ENCODE data around the gene KCNMA1.

Gene KCNMA1

GRCh38 chr10:77603534-77603927 is 34.1 kb downstream of the KCNMA1 start:
- in situ Hi-C loops (cut with HindIII; ENCODE audit: low sequenced_read_pairs): no loop called here
- no peak overlapping the region for H3K4me3 ChIP-seq (ENCODE audit: low read depth, low read length)
- no peak for DNase-seq (ENCODE audit: low read depth, low spot score)
- TF ChIP-seq, protein P1, sequence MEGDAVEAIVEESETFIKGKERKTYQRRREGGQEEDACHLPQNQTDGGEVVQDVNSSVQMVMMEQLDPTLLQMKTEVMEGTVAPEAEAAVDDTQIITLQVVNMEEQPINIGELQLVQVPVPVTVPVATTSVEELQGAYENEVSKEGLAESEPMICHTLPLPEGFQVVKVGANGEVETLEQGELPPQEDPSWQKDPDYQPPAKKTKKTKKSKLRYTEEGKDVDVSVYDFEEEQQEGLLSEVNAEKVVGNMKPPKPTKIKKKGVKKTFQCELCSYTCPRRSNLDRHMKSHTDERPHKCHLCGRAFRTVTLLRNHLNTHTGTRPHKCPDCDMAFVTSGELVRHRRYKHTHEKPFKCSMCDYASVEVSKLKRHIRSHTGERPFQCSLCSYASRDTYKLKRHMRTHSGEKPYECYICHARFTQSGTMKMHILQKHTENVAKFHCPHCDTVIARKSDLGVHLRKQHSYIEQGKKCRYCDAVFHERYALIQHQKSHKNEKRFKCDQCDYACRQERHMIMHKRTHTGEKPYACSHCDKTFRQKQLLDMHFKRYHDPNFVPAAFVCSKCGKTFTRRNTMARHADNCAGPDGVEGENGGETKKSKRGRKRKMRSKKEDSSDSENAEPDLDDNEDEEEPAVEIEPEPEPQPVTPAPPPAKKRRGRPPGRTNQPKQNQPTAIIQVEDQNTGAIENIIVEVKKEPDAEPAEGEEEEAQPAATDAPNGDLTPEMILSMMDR (IDR thresholded peaks at IDR 0.05; ENCODE audit: low read depth, low read length): no peak

DNA sequence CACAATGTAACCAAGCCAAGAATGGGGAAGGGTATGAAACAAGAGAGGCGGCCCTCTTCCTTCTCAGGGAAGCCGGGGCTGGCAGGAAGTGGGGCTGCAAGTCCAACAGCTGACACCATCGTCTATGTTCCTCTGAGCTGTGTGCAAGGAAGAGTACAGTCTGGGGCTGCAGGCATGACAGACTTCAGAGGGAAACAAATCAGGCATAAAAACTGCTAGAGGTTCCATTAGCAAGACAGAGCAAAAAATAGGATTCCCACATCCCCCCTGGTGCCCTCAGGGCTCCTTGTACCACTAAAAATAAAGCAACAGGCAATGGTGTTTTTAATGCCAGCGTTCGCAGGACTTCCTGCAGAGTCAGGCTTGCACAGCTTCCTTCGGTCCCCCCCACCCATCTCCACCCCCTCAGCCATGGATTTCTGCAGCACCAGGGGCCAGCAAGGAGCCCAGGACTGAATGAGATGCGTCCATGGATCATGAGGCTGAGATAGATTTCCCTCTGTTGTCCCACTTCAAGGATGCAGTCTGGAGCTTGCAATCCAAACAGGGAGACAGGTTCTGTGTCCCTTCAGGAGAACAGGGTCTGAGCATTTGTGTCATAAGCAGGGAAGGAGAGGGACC is 34.6 kb downstream of the KCNMA1 start:
- no peak overlapping the region for H3K4me3 ChIP-seq (ENCODE audit: low read depth, low read length)
- peak; percentile 14 for DNase-seq (ENCODE audit: low read depth, low spot score)
- TF ChIP-seq, protein P1 (IDR thresholded peaks at IDR 0.05; ENCODE audit: low read depth, low read length): no peak
- in situ Hi-C loops (cut with HindIII; ENCODE audit: low sequenced_read_pairs): no loop called here

GRCh38 chr10:77602231-77602912 is 35.2 kb downstream of the KCNMA1 start:
- peak; percentile 18 for DNase-seq (ENCODE audit: low read depth, low spot score)
- H3K4me3 ChIP-seq (ENCODE audit: low read depth, low read length): no peak overlapping the region
- in situ Hi-C loops (cut with HindIII; ENCODE audit: low sequenced_read_pairs): no loop called here
- TF ChIP-seq, protein P1 (IDR thresholded peaks at IDR 0.05; ENCODE audit: low read depth, low read length): no peak

DNA sequence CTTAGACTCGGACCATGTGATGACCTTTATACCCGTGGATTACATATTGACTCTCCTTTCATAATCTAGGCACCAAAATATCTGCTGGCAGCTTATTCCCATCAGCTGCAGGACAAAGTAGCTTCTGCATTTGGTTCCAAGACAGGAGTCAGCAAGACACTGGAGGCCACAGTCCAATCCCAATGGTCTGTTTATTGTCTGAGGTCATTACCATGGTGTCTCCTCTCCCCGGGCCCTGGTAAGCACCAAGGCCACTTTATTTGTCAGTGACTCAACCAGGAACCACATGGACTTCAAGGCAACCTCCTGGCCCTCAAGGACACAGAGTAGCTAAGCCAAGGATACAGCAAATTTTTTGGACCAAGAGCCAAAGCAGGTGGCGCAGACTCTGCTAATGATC is 36.1 kb downstream of the KCNMA1 start:
- no peak for DNase-seq (ENCODE audit: low read depth, low spot score)
- in situ Hi-C loops (cut with HindIII; ENCODE audit: low sequenced_read_pairs): no loop called here
- TF ChIP-seq, protein P1 (IDR thresholded peaks at IDR 0.05; ENCODE audit: low read depth, low read length): no peak

GRCh38 chr10:77600640-77601039 is 37.0 kb downstream of the KCNMA1 start:
- no peak for DNase-seq (ENCODE audit: low read depth, low spot score)
- TF ChIP-seq, protein P1 (IDR thresholded peaks at IDR 0.05; ENCODE audit: low read depth, low read length): no peak
- H3K4me3 ChIP-seq (ENCODE audit: low read depth, low read length): no peak overlapping the region
- in situ Hi-C loops (cut with HindIII; ENCODE audit: low sequenced_read_pairs): no loop called here

More for the DNA sequence above, 36.1 kb downstream of the KCNMA1 start:
- H3K4me3 ChIP-seq (ENCODE audit: low read depth, low read length): no peak overlapping the region

DNA sequence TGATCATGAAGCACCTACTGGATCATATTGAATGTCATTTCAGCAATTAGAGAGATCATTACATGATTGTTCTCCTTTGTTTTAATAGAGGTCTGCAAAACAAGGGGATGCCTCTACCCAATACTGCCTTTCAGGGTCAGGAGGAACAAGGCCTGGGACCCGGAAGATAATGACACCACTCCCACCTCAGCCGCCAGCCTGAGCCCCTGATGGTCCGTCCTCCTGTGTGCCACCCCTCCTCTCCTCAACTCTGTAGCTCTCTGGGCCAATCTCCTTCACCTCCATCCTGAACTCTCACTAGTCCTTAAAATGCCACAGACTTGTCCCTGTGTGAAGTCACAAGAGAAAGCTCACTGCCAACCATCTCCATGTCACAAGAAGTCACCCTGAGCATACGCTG is 38.0 kb downstream of the KCNMA1 start:
- TF ChIP-seq, protein P1 (IDR thresholded peaks at IDR 0.05; ENCODE audit: low read depth, low read length): no peak
- DNase-seq (ENCODE audit: low read depth, low spot score): no peak
- H3K4me3 ChIP-seq (ENCODE audit: low read depth, low read length): no peak overlapping the region
- in situ Hi-C loops (cut with HindIII; ENCODE audit: low sequenced_read_pairs): no loop called here
